Breast epithelium (tissue), 3 donors: ENCODE data around the gene ANTXR1.

ENCODE experiments used
- POLR2A ChIP-seq: fragments of 450-650 bp; IDR thresholded peaks from one replicate; pipeline ENCODE4 v1.6.1; 2016; ENCODE audit warnings: antibody characterized with exemption, mild to moderate bottlenecking, moderate library complexity
- TF ChIP-seq, protein P1 (sequence below), 3 donors: fragments of 450-650 bp; IDR thresholded peaks; one replicate each; pipeline ENCODE4 v1.5.1; 2016 to 2017; ENCODE audit warnings: antibody characterized with exemption in 3 of 3, mild to moderate bottlenecking in 3 of 3, moderate library complexity in 3 of 3

DNA sequence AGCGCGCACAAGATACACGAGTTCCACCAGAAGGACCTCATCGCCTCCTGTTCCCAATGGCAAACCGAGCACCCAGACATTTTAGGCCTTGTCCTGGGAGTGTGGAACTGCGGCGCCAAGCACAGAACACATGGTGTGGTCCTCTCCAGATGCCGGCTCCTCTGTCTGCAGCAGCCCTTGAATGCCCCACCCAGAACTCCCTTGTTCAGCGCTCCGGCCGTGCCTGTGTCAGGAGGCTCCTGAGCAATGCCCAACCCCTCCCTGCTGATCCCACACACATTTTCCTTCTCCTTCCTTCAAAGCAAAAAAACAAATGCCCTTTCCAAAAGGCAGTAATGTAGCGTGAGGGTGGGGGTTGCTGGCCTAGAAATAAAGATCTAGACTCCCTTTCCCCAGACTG, 284.2 kb downstream of the ANTXR1 start:
- TF ChIP-seq, protein P1, sequence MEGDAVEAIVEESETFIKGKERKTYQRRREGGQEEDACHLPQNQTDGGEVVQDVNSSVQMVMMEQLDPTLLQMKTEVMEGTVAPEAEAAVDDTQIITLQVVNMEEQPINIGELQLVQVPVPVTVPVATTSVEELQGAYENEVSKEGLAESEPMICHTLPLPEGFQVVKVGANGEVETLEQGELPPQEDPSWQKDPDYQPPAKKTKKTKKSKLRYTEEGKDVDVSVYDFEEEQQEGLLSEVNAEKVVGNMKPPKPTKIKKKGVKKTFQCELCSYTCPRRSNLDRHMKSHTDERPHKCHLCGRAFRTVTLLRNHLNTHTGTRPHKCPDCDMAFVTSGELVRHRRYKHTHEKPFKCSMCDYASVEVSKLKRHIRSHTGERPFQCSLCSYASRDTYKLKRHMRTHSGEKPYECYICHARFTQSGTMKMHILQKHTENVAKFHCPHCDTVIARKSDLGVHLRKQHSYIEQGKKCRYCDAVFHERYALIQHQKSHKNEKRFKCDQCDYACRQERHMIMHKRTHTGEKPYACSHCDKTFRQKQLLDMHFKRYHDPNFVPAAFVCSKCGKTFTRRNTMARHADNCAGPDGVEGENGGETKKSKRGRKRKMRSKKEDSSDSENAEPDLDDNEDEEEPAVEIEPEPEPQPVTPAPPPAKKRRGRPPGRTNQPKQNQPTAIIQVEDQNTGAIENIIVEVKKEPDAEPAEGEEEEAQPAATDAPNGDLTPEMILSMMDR (IDR thresholded peaks at IDR 0.05): no peak
- TF ChIP-seq POLR2A: no peak
